ENCODE results near the gene C22orf15. TPM values are rescaled to one million over a fixed set of nuclear protein-coding genes. Genes with fewer than 3 reads are reported as not detected.
A peak's percentile ranks its signal among the peaks of the same experiment; 100 is the strongest.

The C22orf15 gene
- total RNA-seq, 4 donors from 2014 or later = not detected

DNA sequence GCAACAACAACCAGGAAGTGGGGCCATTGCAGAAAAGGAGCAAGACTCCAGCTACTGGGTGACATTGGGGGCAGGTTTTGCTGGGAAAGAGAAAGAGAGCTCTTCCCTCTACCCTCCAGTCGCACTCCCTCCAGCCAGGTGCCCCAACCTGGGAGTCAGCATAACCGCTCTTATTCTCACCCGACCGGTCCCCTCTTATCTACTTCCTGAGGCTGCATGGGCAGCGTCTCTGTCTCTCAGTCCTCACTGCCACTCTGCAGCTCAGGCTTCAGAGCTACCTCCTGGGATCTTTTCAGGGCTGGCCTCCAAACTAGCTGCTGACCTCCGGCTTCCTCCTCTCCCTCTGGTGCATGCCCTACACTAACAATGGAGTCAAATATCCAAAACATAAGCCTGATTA is 17.0 kb upstream of the C22orf15 start:
- H3K27ac ChIP-seq = no peak overlapping the region
- peaks cover 0 to 9% (median 2%) of the 10 kb centered on the region in 4 donors for H3K4me1 ChIP-seq
- H3K9me3 ChIP-seq = no peaks in the 10 kb centered on the region
- TF ChIP-seq, protein P1, sequence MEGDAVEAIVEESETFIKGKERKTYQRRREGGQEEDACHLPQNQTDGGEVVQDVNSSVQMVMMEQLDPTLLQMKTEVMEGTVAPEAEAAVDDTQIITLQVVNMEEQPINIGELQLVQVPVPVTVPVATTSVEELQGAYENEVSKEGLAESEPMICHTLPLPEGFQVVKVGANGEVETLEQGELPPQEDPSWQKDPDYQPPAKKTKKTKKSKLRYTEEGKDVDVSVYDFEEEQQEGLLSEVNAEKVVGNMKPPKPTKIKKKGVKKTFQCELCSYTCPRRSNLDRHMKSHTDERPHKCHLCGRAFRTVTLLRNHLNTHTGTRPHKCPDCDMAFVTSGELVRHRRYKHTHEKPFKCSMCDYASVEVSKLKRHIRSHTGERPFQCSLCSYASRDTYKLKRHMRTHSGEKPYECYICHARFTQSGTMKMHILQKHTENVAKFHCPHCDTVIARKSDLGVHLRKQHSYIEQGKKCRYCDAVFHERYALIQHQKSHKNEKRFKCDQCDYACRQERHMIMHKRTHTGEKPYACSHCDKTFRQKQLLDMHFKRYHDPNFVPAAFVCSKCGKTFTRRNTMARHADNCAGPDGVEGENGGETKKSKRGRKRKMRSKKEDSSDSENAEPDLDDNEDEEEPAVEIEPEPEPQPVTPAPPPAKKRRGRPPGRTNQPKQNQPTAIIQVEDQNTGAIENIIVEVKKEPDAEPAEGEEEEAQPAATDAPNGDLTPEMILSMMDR (IDR thresholded peaks at IDR 0.05) = no peak
- TF ChIP-seq POLR2A (IDR thresholded peaks at IDR 0.05) = no peak
- H3K4me3 ChIP-seq = no peak overlapping the region
- peaks cover 0 to 33% (median 0%) of the 10 kb centered on the region in 3 donors for H3K36me3 ChIP-seq
- DNase-seq = no peak
- no peaks in the 10 kb centered on the region for H3K27me3 ChIP-seq

- DNase-seq = no peak
- peaks cover 0 to 3% (median 0%) of the 10 kb centered on the region in 3 donors for H3K36me3 ChIP-seq
- peak overlapping the region in 2 of 4 donors; percentile 68 for H3K4me3 ChIP-seq
- TF ChIP-seq POLR2A (IDR thresholded peaks at IDR 0.05) = no peak
- no peaks in the 10 kb centered on the region for H3K9me3 ChIP-seq
- H3K27me3 ChIP-seq = no peaks in the 10 kb centered on the region
- H3K27ac ChIP-seq = no peak overlapping the region
- H3K4me1 ChIP-seq = peaks cover 0 to 14% (median 2%) of the 10 kb centered on the region in 4 donors
Observed at GRCh38 chr22:23749841-23750301, 12.9 kb upstream of the C22orf15 start.

- Histone ChIP-seq H3K27ac (peak overlapping the region; percentile 84 to 90 (median 89)), H3K4me3 (peak overlapping the region; percentile 54 to 79 (median 68)), H3K27me3 (no peaks in the 10 kb centered on the region), H3K4me1 (peaks cover 0 to 14% (median 2%) of the 10 kb centered on the region in 4 donors), H3K9me3 (no peaks in the 10 kb centered on the region), H3K36me3 (no peaks in the 10 kb centered on the region)
- TF ChIP-seq POLR2A (IDR thresholded peaks at IDR 0.05) = no peak
- TF ChIP-seq, protein P1 (IDR thresholded peaks at IDR 0.05) = no peak
- no peak for DNase-seq
Observed at GRCh38 chr22:23750367-23750713, 12.4 kb upstream of the C22orf15 start.

DNA sequence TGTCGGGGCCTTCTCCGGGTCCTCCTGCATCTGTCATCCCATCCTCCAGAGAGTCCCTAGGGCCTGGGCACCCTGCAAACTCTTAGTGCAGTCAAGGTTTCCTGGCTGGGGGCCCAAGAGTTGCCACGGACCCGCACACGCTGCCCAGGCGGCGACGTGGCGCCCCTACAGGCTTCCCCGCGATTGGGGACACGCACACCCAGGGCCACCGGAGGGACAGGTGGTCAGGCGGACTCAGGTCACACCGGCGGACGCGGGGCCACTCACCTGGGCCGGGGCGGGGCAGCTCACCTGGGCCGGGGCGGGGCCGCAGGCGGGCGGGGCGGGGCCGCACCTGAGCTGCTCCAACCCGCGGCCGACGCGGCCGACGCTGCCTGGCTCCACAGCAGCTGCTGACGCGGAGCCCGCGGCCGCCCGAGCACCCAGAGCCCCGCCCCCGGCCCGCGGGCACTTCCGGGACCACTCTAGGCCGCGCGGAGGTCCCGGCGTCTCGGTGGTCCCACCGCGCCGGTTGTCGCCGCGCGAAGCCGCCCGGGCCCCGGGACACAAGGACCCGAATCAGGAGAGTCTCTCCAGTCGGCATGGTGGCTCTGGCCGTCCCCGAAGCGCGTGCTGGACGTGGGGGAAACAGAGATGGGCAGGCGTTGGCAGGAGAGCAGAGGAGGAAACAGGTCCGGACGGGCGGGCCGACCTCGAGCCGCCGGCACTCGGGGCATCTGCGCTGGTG is 11.9 kb upstream of the C22orf15 start, which contains the start of gene ZNF70:
TSS of gene ZNF70 (minus strand) at position 399 of the 727 bp plus-strand sequence. CDS start 5,972 bp downstream, outside the sequence.
- peak within 1 kb of the TSS; percentile 84 to 90 (median 89) for H3K27ac ChIP-seq
- peaks cover 0 to 14% (median 2%) of the 10 kb centered on the region in 4 donors for H3K4me1 ChIP-seq
- peak; percentile 91 to 96 (median 96) for DNase-seq
- H3K4me3 ChIP-seq = peak within 1 kb of the TSS; percentile 54 to 79 (median 68)
- H3K36me3 ChIP-seq = no peaks in the 10 kb centered on the region
- H3K27me3 ChIP-seq = no peaks in the 10 kb centered on the region
- TF ChIP-seq POLR2A (IDR thresholded peaks at IDR 0.05) = peak; percentile 58 to 60
- TF ChIP-seq, protein P1 (IDR thresholded peaks at IDR 0.05) = peak in 4 of 6 experiments; percentile 9 to 46 (median 40)
- no peaks in the 10 kb centered on the region for H3K9me3 ChIP-seq

DNA sequence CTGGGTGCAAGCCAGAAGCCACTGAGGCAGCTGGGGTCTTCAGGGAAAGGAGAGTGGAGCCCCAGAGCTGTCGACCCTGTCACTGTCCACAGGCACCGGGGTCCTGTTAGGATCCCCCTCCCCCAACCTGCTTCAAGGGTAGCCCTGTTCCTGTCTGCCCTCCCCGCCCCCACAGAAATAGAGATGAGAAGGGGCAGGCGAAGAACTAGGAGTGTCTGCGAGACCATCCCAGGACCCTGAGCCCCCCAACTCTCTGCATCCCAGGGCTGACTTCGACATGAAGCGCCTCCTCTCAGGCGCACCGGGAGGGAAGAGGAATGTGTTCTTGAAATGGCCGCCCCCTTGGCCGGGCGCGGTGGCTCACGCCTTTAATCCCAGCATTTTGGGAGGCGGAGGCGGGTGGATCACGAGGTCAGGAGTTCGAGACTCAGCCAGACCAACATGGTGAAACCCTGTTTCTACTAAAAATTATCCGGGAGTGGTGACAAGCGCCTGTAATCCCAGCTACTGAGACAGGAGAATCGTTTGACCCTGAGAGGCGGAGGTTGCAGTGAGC is 11.3 kb upstream of the C22orf15 start:
- no peaks in the 10 kb centered on the region for H3K27me3 ChIP-seq
- peaks cover 0 to 14% (median 2%) of the 10 kb centered on the region in 4 donors for H3K4me1 ChIP-seq
- H3K4me3 ChIP-seq = peak overlapping the region; percentile 54 to 79 (median 68)
- H3K27ac ChIP-seq = peak overlapping the region; percentile 84 to 90 (median 89)
- H3K36me3 ChIP-seq = no peaks in the 10 kb centered on the region
- DNase-seq = peak in 1 of 3 donors; percentile 60
- H3K9me3 ChIP-seq = no peaks in the 10 kb centered on the region
- TF ChIP-seq POLR2A (IDR thresholded peaks at IDR 0.05) = peak in 1 of 2 donors; percentile 7
- TF ChIP-seq, protein P1 (IDR thresholded peaks at IDR 0.05) = no peak
